Activated CD8-positive, alpha-beta memory T cell treated with anti-CD3 and anti-CD28 coated beads, Interleukin-2, amount 50 U/mL, for 24 hours (primary cell): Measurements from ENCODE around the gene TTF1.
"Not testable (repeated sequence)": the region's sequence is repeated elsewhere in the genome, so short reads cannot be mapped to it uniquely, and the experiment has no call there.

Experiments used
- DNase-seq: peaks from one replicate; pipeline ENCODE4 v3.0.0-alpha.2; 2020; ENCODE audit errors: extremely low read depth

TTF1 gene

DNA sequence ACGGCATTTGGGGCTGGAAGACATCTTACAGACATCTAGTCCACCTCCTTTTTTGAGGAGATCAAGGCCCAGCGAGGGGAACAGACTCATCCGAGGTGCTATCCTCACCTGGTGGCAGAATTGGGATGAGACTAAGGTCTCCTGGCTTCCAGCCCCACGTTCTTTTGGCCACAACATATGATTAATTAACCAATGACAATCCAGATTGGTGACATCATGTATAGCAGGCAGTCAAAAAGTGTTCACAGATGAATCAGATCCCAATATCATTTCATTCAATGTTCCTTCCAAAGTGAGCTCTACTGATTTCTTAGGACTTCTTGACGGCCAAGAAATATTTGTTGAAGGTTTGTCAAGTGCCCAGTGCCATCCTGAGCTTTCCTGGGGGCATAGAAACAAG is 7.3 kb upstream of the TTF1 start:
- no peak for DNase-seq

DNA sequence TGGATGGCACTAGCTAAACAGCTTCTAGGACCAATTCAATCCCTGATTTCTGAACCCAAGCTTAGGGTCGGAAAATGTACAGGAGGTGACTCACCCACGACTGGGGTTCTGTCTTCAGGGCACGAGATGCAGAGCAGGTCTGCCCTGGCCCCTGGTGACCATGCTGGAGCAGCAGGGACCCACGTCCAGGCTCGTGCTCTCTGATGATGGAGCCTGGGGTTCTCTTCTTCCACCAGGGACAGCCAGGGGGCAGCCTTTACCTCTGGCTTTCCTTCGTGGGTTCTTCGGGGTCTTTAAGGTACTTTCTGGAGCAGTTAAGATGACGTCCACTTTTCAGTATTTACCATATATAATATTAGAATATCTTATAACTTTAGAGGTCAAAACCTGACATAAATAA is 5.4 kb upstream of the TTF1 start:
- no peak for DNase-seq

DNA sequence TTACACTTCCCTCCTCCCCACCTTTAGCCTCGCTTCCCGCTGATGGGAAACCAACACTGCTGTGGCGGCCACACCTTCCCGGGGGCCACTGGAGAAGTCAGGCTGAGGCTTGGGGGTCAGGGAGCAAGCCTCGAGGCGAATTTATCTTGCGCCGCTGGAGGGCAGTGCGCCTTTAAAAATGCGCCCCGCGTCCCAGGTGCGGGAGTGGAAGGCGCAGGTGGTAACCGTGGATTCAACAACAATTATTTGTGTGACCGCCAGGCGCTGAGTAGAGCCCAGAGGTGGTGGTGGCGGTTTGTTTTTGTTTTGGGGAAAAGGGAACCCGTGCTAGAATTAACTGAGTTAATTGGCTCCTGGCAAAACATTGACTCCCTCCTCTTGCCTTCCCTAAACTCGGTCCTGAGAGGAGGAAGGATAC is 4.5 kb upstream of the TTF1 start:
- no peak for DNase-seq

DNA sequence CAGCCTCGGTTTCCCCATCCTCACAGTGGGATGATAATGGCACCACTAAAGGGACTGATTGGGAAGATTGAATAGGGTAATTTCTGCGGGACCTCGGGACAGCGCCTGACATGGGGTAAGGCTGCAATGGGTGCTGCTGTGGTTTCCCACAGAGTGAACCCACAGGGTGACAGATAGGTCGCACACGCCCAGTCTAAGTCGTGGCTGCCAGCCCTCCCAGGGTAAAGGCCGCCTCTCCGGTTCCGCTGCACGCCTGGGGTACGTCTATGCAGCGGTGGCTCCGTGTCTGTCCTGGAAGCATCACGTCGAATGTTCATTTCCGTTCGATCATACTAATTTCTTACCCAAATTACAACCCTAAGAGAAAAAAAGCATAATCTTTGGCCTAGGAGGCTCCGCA is 4.0 kb upstream of the TTF1 start:
- DNase-seq, result no peak

DNA sequence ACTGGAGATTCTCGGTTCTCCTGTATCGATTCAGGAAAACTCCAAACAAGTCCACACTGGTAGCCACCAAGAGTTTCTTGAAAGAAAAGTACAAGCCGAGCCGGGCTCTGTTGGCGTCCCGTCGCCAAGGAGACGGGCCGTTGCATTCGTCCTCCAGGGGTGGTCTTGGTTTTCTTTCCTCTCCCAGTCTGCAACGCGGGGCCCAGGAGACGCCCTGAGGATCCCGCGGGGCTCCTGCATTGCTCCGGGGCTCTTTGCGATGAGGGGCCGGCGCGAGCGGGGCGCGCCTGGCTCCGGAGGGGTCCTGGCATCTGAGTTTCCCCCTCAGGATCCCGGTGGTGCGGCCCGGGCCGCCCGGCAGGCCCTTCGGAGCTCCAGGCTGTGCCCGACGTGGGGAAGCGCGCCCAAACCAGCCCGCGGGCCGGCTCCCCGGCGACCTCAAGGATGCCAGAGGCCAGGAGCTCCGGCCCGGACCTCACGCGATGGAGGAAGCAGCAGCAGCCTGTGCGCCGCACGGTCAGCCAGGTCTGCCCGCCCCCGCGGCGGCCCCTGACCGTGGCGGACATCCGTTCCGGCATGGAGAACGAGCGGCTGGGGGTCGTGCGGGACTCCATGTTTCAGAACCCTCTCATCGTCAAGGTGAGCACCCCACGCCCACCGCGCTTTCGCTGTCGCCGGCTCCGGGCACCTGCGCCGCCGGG is 3.3 kb upstream of the TTF1 start, which contains the start of gene CFAP77:
CFAP77 (plus strand) TSS at position 384 of the 701 bp plus-strand sequence; CDS start at position 445, 61 bp downstream.
- no peak for DNase-seq

DNA sequence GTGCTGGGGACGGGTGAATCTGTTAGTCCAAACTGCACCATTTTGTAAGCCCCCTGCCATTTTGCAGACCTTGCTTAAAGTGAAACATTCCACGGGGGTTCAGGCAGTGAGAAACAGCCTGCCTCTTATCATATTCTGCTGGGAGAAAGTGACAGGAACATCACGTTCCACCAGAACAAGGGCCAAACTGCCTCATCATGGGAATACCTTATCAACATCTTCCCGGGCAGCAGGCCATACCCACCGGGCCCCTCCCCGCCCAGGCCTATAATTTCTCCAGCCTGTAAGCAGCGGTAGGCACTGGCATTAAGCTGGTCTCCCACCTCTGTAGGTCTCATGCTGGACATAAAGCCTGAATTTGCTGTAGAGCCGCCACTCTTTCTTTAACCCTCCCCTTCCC is 1.9 kb upstream of the TTF1 start:
- DNase-seq, result no peak

DNA sequence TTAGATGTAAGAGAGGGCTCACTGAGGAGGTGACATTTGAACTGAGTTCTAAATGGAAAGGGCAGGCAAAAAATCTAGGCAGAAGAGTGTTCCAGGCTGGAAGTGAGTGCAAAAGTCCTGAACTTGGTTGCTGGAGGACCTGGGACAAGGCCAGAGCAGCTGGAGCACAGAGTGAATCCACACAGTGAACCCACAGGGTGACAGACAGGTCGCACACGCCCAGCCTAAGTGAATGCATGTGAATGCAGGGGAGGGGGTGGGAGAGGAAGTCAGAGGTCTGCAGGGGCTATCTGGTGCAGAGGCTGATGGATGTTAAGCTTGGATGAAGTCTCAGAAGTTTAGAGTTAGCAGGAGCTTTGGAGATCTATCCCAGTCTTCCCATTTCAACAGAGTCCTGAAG is 556 bp upstream of the TTF1 start:
- no peak for DNase-seq

DNA sequence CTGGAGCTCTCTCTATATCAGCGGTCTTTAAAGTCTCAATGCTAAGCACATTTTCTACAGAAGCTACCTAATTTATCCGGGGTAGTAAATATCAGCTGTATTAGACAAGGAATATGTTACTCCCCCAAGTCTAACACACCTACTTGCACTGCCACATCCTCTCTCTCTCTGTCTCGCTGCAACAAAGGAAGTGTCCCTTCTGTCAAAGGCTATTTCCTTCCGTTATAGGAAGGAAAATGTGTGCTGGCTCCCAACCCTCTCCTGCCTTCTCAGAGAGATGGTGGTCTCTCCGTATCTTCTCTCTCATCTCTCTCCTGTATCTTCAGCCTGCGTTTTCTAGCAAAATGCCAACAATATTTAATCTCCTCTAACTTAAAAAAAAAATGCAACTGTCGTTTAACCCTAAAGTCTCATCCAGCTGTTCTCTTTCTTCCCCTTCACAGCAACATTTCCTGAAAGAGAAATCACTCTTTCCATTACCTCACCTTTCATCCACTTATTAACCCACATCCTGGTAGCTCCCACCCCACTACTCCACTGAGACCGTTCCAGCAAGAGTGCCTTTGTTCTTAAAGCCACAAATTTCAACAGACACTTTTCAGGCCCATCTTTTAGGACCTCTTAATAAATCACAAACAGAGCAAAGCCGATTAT is 2.3 kb downstream of the TTF1 start:
- no peak for DNase-seq

DNA sequence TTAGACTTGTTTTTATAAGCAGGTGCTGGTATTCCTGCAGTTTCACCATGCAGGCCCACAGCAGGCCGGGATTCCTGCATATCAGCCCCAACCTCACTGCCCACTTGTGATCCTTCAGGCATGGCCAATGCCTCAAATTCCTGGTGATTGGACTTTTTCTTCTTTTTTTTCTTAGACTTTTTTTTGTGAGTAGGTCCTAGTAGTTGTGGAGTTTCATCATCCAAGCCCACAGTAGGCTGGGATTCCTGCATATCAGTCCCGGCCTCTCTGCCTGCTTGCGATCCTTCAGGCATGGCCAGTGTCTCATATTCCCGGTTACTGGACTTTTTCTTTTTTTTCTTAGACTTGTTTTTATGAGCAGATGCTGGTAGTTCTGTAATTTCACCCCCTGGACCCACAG is 4.8 kb downstream of the TTF1 start:
- no peak for DNase-seq

DNA sequence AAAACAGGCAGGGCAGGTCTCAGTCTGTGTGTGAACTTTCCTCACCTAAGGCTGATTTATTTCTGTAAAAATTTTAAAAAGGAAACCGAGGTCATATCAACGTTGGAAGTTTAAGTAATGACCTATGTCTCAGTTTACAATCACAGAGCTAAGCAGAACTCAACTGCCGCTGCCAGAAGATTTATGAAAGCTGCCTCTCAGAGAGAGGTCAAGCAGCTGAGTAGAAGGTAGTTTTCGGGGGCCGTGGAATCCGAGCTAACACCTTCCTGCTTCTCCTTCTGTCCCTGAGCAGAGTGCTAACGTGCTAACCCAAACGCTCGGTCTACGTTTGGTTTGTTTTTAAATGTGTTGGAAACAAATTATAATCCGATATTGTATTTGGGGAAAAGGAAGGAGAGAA is 11.1 kb downstream of the TTF1 start:
- no peak for DNase-seq

DNA sequence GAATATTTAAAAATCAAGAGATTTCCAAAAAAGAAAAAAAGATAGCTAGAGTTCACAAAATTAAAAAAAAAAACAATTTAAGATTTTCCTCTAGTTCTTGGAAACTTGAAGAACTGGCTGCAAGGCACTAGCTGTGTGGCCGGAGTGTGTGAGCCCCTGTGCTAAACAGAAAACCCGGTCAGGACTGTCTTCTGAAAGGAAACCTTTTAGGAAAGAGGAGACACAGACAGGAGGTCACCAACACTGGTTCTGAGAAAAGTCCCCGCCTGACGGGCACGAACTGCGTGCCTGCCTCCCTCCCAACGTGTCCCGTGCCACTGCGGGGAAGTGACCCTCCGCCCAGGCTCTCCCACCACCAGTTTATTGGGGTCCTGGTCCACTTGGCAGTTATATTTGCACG is 15.2 kb downstream of the TTF1 start:
- no peak for DNase-seq

DNA sequence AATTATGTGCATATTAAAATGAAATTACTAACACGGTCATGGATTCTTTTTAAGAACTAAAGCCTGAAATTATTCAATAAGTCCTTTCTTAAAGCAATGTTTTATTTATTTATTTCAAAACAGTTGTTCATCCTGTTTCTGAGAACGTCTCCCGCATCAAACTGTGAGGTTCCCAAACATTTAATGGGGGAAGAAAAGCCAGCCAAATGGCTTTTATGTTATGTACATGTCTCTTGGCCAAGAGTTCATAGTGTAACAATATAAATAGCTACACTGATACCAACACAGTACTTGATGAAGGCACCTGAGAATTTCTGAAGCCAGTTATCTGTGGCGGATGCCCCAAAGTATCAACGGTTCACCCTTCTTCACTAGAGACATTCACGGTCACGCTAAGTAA is 15.7 kb downstream of the TTF1 start:
- no peak for DNase-seq

DNA sequence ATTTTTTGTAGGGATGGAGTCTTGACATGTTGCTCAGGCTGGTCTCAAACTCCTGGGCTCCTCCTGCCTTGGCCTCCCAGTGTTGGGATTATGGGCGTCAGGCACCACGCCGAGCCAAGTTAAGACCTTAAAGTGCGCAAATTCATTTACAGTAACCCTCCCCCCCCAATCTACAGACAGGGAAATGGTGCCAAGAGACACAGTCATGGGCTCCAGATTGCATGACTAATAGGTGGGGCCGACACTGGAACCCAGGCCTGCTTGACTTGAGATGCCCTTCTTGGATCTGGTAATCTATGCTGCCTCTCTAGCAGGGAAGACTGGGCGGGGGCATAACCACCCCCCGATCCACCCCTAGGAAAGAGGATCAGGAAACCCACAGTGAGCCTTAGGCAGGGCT is 19.5 kb downstream of the TTF1 start:
- no peak for DNase-seq

DNA sequence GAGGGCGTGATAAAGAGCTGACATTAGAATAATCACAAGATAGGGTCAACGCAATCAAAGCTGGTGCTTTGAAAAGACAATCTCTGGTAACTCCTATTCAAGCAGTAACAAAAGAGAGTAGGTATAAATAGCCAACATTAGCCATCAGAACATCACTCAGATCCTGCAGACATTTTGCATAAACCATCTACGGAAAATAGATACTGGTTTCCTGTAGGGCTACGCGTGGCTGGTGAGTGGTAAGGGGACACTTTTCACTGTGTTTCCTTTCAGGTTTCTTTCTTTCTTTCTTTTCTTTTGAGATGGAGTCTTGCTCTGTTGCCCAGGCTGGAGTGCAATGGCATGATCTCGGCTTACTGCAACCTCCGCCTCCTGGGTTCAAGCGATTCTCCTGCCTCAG is 22.3 kb downstream of the TTF1 start:
- no peak for DNase-seq

DNA sequence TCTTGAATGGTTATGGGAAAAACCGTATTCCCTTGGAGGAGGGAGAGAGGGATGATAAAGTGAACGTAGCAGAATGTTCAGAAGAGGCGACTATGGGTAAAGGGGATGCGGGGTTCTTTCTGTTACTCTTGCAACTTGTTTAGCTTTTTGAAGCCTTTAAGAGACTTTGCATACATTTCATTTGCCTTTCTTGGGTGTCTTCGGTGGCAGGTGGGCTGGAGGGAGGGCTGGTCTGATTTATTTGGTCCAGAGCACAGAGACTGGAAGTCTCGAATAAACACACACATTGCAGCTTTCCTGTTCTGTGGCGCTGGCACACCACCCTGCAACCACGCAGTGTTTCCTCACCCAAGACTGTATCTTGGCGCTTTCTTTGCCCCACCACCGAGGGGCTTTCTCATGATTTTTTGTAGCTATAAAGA is 23.2 kb downstream of the TTF1 start:
- DNase-seq, result no peak

DNA sequence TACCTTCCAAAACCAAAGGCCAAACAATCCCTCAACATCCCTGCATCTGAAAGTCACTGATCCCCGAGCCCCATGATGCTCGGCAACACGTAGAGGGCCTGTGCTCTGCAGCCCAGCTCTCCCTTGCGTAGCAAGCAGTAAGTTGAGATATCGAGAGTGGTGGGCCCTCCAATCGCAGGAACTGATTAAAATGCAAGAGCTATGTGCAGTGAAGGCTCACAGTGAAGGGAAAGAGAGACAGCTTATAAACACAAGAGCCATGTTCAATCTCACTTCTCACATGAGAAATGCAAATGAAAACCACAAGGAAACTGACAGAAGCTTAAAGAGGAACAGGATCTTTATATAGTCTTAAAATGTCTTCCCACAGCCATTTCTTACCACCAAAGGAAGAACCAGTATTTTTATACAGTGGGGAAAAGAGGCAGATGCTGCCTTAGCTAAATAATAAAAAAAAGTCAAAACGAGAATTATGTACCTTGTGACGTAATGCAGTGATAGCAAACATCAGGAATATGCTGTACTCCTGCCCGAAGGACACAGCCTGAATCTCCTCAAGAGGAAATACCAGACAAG is 24.6 kb downstream of the TTF1 start:
- DNase-seq, result no peak

DNA sequence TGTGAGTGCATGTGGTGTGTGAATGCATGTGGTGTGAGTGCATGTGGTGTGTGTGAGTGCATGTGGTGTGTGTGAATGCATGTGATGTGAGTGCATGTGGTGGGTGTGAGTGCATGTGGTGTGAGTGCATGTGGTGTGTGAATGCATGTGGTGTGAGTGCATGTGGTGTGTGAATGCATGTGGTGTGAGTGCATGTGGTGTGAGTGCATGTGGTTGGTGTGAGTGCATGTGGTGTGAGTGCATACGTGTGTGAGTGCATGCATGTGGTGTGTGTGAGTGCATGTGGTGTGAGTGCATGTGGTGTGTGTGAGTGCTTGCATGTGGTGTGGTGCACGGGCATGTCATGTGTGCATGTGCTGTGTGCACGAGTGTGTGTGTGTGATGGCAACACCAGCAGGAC is 28.2 kb downstream of the TTF1 start:
- DNase-seq, result not testable (repeated sequence)

DNA sequence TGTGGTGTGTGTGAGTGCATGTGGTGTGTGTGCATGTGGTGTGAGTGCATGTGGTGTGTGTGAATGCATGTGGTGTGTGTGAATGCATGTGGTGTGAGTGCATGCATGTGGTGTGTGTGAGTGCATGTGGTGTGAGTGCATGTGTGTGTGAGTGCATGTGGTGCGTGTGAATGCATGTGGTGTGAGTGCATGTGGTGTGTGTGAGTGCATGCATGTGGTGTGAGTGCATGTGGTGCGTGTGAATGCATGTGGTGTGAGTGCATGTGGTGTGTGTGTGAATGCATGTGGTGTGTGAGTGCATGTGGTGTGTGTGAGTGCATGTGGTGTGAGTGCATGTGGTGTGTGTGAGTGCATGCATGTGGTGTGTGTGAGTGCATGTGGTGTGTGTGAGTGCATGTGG is 28.9 kb downstream of the TTF1 start:
- not testable (repeated sequence) for DNase-seq

DNA sequence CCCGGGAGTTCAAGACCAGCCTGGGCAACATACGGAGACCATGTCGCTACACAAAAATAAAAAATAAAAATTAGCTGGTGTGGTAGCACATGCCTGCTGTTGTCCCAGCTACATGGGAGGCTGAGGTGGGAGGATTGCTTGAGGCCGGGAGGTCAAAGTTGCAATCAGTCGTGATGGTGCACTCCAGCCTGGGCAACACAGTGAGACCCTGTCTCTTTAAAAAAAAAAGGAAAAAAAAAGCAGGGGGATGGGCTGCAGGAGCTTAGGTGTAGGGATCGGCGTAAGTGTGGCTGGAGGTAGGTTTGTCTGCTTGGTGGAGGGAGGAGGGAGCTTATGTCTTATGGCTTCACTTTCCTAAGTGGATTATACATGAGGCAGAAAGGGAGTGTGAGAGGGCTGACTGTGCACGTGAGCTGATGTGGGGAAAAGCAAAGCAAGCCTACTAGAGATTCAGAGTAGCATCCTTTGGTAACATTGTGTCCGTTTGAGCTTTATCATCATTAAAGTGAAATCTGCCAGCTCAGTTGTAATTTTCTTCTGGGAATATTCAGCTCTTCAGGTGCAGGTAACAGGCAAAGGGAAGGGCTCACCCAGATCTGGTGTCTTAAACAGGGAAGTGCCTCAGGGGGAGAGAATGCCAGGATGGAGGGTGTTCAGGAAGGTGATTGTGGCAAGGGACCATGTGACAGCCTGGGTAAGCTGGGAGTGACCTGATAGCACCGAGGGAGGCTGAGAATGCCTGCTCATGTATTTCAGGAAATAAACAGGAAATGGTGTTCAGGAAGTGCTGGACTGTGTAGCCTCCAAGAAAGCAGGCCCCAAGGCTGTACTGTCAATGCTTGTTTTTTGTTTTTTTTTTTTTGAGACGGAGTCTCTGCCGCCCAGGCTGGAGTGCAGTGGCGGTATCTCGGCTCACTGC is 34.2 kb downstream of the TTF1 start:
- no peak for DNase-seq

DNA sequence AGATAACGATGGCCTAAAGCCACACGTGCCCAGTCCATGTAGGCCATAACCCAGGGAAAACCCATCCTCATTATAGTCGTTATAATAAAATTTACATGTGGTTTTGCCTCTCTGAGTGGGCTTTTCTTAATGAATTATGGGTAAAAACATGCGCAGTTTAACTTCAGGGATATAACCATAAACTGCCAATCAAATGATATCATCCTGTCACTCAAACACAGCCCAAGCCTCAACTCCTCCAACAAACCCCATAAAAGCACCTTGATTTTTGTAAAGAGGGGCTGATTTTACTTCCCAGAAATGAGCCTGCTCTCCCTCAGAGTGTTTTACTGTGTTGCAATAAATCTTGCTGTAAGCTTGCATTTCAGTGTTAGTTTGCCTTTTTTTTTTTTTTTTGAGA is 36.0 kb downstream of the TTF1 start:
- no peak for DNase-seq

DNA sequence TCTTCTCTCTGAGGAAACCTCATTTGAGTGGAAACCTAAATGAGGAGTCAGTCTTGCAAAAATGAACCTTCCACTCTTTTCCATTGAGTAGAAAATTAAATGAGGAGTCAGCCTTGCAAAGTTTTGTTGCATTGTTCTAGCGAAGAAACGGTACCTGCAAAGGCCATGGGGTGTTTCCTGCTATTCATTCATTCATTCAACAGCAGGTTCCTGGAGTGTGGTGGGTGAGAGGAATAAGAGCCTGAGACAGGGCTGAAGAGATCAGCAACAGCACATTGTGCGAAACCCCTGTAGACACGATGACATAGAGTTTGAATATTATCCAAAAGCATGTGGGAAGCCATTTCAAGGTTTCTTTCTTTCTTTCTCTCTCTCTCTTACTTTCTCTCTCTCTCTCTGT is 37.2 kb downstream of the TTF1 start:
- no peak for DNase-seq

DNA sequence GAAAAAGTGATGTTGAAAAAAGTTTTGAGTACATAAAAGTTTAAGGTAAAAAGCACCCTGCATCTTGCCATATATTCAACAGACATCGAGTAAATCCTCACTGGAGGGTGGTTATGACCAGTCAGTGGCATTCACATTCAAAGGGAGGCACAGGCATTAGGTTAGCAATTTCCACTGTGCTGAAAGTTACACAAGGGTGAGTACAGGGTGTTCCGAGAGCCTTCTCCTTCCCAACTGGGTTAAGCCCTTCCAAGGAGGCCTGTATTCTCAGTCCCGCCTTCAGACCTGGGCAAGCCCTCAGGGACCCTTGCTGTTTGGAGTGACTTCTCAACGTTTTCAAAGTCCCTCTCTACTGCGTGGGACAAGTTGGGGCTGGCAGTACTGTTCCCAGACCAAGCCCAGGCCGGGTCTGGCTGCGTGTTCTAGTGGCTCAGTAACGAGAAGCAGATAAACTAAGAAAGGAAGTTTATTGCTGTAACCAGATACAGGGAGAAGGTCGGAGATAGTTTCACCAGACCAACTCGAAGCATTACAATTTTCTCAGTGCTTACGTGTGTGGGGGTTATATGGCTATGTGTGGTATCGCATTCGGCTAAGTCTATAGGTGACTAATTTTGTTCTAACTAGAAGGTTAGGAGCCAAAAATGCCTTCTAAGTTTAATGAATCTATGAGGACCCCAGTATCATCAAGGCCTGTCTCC is 38.9 kb downstream of the TTF1 start:
- DNase-seq, result no peak
